HG03196 (cell line): Measurements from ENCODE around the gene FHAD1.
"Not testable (repeated sequence)": the region's sequence is repeated elsewhere in the genome, so short reads cannot be mapped to it uniquely, and the experiment has no call there.

Source experiments
- ATAC-seq: cut with Tn5 transposase; IDR thresholded peaks from one replicate; pipeline ENCODE4 v1.9.1; 2021; ENCODE audit not compliant: unreplicated experiment

FHAD1 gene

GRCh38 chr1:15275921-15276683 is 29.1 kb downstream of the FHAD1 start:
- no peak for ATAC-seq

GRCh38 chr1:15276691-15277446 is 29.8 kb downstream of the FHAD1 start:
- ATAC-seq, result no peak

- no peak for ATAC-seq
These were observed 30.4 kb downstream of the FHAD1 start for GRCh38 chr1:15277447-15277838.

- ATAC-seq, result no peak
These were observed 30.9 kb downstream of the FHAD1 start for GRCh38 chr1:15277933-15278332.

GRCh38 chr1:15279576-15280230 is 32.7 kb downstream of the FHAD1 start:
- no peak for ATAC-seq

DNA sequence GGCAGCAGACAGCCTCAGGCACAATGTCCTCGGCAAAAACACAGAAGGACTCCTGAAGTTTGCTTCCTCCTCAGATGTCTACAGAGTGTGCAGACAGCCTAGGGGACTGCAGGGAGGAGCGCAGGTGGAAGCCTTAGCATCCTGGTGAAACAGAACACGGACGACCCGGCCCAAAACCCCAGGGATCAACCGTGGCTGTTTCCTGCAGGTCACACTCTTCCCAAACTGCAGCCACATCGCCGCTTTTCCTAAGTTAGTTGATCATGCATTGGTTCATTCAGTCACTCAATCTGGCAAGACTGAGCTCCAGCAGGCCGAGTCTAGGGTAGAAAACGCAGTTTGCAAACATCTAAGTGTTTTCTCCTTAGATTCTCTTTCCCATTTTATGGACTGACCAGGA is 33.4 kb downstream of the FHAD1 start:
- no peak for ATAC-seq

DNA sequence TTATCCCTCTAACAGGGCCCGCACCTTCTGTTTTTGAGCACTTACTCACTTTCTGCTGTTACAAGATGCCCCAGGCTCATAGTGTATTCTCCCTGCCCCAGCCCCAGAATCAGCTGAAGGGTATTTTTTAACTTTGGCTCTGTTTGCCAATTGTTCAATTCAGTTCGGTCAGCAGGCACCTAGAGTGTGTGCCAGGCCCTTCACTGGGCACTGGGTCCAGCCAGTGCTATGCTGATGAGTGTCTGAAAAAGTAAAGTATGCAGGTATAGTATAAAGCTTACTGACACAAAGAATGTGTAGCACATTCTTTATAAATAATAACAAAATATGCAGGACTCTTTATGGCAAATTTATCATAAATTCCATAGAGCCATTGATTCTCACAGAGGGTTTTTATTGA is 35.0 kb downstream of the FHAD1 start:
- ATAC-seq, result no peak

- ATAC-seq, result no peak
These were observed 35.9 kb downstream of the FHAD1 start for GRCh38 chr1:15282810-15283474.

- no peak for ATAC-seq
These were observed 36.5 kb downstream of the FHAD1 start for GRCh38 chr1:15283526-15283925.

GRCh38 chr1:15286452-15286851 is 39.4 kb downstream of the FHAD1 start:
- no peak for ATAC-seq

DNA sequence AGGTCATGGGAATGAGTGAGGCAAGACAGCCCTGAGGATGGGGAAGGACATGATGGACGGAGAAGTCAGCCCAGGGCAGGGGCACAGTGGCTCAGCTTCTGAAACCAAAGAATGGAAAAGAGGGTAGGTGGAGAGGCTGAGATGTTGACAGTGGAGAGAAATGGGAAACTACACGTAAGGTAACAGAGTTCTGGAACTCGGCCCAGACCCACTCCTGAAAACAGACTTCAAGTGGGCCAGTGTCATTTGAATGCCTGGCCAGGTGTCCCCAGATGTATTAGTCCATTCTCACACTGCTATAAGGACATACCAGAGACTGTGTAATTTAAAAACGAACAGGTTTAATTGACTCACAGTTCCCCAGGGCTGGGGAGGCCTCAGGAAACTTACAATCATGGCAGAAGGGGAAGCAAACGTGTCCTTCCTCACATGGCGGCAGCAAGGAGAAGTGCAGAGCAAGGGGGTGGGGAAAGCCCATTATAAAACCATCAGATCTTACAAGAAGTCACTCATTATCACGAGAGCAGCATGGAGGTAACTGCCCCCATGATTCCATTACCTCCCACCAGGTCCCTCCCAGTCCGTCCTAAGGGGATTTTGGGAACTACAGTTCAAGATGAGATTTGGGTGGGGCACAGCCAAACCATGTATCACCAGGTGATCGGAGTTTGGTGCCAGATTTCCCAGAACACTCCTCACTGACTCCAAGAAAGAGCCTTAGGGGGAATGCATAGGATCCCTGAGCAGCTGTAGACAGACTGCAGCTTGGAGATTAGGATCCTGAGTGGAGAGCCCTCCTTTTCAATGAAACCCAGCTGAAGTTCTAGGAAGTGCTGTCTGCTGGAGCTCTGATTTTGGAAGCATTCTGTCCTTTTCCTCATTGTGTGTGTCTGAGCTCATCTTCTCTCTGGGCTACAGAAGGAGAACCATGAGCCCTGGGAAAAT is 40.3 kb downstream of the FHAD1 start:
- ATAC-seq, result no peak

- no peak for ATAC-seq
These were observed 41.3 kb downstream of the FHAD1 start for GRCh38 chr1:15288173-15288926.

DNA sequence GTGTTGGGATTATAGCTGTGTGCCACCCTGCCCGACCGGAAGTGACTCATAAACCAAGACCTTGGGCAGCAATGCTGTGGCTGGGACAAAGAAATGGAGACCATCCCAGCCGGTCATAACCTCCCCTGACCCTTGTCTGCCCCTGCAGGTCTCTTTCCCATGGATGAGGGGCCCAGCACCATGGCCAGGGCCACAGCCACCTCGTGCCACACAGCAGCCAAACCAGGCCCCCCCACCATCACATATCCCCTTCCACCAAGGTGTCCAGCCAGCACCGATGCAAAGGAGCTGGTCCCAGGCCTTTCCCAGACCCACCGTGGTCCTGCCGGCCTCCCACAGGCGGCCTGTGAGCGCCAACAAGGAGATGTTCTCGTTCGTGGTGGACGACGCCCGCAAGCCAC is 42.2 kb downstream of the FHAD1 start:
- ATAC-seq, result no peak

DNA sequence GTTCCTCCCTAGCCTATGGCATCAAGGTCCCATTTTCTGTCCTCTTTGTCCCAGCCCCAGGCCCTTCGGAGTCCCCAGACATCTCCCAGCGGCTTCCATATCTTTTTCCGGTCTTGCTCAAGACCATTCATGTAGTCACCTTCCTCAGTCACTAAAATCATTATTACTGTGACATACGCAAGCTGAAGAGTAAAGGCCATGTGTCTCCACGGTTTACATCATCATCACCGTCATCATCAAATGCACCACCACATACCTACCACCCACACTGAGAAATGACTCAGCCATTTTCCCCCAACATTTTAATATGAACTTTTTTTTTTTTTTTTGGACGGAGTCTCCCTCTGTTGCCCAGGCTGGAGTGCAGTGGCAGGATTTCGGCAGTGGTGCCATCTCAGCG is 43.4 kb downstream of the FHAD1 start:
- ATAC-seq, result no peak

DNA sequence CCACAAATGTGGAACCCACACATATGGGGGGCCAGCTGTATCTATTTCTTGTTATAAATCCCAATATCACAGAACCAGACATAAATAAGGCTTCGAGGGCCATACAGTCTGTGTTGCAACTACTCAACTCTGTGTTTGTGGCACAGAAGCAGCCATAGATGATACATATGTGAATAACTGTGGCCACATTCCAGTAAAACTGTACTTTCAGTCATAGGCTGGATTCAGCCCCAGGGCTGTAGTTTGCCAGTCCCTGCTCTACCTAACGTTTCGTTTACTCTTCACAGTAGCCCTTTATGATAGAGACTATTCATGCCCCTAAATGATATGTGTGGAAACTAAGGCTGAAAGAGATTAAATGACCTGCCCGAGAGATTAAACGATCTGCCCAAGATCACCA is 48.7 kb downstream of the FHAD1 start:
- no peak for ATAC-seq

GRCh38 chr1:15296585-15297321 is 49.7 kb downstream of the FHAD1 start:
- ATAC-seq, result no peak

GRCh38 chr1:15297975-15298374 is 51.0 kb downstream of the FHAD1 start:
- not testable (repeated sequence) for ATAC-seq

DNA sequence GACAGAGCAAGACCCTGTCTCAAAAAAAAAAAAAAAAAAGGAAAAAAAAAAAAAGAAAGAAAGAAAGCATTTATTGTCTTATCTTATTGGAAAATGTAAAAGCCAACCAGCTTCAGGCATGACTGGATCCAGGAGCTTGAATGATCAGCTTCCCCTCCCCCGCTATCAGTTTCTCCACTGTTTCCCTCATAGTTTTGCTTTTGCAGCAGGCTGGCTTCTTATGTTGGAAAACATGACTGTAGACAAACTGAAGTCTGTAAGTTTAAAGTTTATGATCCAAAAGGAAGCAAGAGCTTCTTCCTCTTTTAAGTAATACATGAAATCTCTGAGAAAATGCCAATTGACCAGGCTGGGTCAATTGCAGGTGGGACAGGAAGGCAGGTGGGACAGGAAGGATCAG is 52.2 kb downstream of the FHAD1 start:
- no peak for ATAC-seq

DNA sequence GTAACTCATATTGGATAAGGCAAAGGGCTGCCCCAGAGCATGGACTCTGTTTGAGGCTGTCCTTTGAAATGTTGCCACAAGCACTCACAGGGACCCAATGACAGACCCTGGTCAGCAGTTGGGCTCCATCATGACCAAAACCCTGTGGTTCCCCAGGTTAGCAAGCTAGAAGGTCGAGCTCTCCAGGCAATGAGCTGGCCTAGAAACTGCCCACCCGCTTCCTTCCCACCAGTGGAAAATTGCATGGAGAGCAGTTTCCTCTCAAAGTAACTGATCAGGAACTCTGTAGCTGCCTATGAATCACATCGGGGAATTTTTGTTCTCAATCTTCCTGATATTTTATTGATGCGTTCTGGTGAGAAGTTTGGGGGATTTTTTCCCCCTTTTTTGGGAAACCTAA is 52.8 kb downstream of the FHAD1 start:
- ATAC-seq, result no peak
